ENCODE data around the gene TMTC1. TPM values are rescaled to one million over a fixed set of nuclear protein-coding genes. Genes with fewer than 3 reads are reported as not detected.

TMTC1 gene
- total and polyA plus RNA-seq, 2 of the 8 experiments (the other 6 are each of a cell fraction or from before 2014, with no cell fraction given), result 15.4 to 20.8 TPM

GRCh38 chr12:29773076-29773475 lies 10.7 kb downstream of the TMTC1 start (continued):
- no peak for TF ChIP-seq CHD7 (IDR thresholded peaks at IDR 0.05; ENCODE audit: insufficient replicate concordance, low read length)
- no peak for TF ChIP-seq SP1 (IDR thresholded peaks at IDR 0.05; ENCODE audit: low read depth, low read length)
- TF ChIP-seq KDM1A (IDR thresholded peaks at IDR 0.05; ENCODE audit: borderline replicate concordance, low read length), result no peak
- no peak for TF ChIP-seq SIN3A (conservative IDR thresholded peaks at IDR 0.05 in 1 of 2, IDR thresholded peaks at IDR 0.05 in 1 of 2; ENCODE audit: low read depth in 1 of 2, low read length in 2 of 2)
- TF ChIP-seq MAFK (IDR thresholded peaks at IDR 0.05; ENCODE audit: low read depth, low read length), result no peak
- no peak for TF ChIP-seq YY1 (IDR thresholded peaks at IDR 0.05; ENCODE audit: low read depth, low read length)
- TF ChIP-seq E2F6 (IDR thresholded peaks at IDR 0.05), result no peak
- no peak for TF ChIP-seq SP2 (IDR thresholded peaks at IDR 0.05; ENCODE audit: low read length)
- TF ChIP-seq BRCA1 (IDR thresholded peaks at IDR 0.05; ENCODE audit: low read depth, low read length), result no peak
